PC-3 (cell line): Measurements from ENCODE around the gene ADGRG1. TPM values are rescaled to one million over a fixed set of nuclear protein-coding genes. Genes with fewer than 3 reads are reported as not detected.

Experiments
- ATAC-seq: fragments of 200-7000 bp; cut with Tn5 transposase; 2 replicates; pipeline ENCODE4 v1.9.1; 2020; ENCODE audit warnings: mild to moderate bottlenecking, moderate library complexity
- BruUV-seq: library from RNA; stranded (reverse); fragments of 400-500 nt; replicated peaks from 2 replicates; lab custom pipeline; 2021; lab: Mats Ljungman, UMichigan
- CTCF ChIA-PET: fragments of 300-600 bp; sonication (Branson Sonifier 250); formaldehyde crosslinking; loops from one replicate; lab custom pipeline; 2022; ENCODE audit warnings: antibody characterized with exemption; lab: Charles Lee
- POLR2A ChIA-PET: fragments of 300-600 bp; sonication (Branson Sonifier 250); formaldehyde crosslinking; loops from one replicate; lab custom pipeline; 2022; ENCODE audit warnings: antibody characterized with exemption; ENCODE audit not compliant: unreplicated experiment; lab: Charles Lee
- DNase-seq: peaks from one replicate; pipeline ENCODE4 v3.0.0-alpha.2; 2015
- H2AFZ ChIP-seq: fragments of 300-600 bp; sonication (generic); 2 replicates; pipeline ENCODE4 v1.6.0; 2016; ENCODE audit warnings: antibody characterized with exemption, low read length
- H3F3A ChIP-seq: fragments of 300-600 bp; sonication (generic); one replicate; pipeline ENCODE4 v1.6.0; 2017; ENCODE audit warnings: antibody characterized with exemption, low read length, control low read depth, mild to moderate bottlenecking; ENCODE audit not compliant: unreplicated experiment
- H3K27ac ChIP-seq: fragments of 300-600 bp; sonication (generic); 2 replicates; pipeline ENCODE4 v1.5.1; 2016; ENCODE audit warnings: mild to moderate bottlenecking, low read length
- H3K27me3 ChIP-seq: fragments of 300-600 bp; sonication (generic); 2 replicates; pipeline ENCODE4 v1.6.1; 2016; ENCODE audit warnings: low read length, mixed read lengths
- H3K36me3 ChIP-seq: fragments of 300-600 bp; sonication (generic); 2 replicates; pipeline ENCODE4 v1.6.1; 2016; ENCODE audit warnings: low read depth, mixed run types, low read length, mixed read lengths
- H3K4me1 ChIP-seq: fragments of 300-600 bp; sonication (generic); 2 replicates; pipeline ENCODE4 v1.5.1; 2016; ENCODE audit warnings: low read length; ENCODE audit not compliant: insufficient read depth
- H3K4me2 ChIP-seq: fragments of 300-600 bp; sonication (generic); 2 replicates; pipeline ENCODE4 v1.6.0; 2016; ENCODE audit warnings: low read length
- H3K4me3 ChIP-seq: fragments of 300-600 bp; sonication (generic); 2 replicates; pipeline ENCODE4 v1.5.1; 2016; ENCODE audit warnings: mild to moderate bottlenecking, low read length, mixed read lengths
- H3K79me2 ChIP-seq: fragments of 300-600 bp; sonication (generic); 2 replicates; pipeline ENCODE4 v1.6.1; 2017; ENCODE audit warnings: low read length, mixed read lengths
- H3K9ac ChIP-seq: fragments of 300-600 bp; sonication (generic); 2 replicates; pipeline ENCODE4 v1.6.0; 2016; ENCODE audit warnings: mild to moderate bottlenecking, low read length
- H3K9me2 ChIP-seq: fragments of 300-600 bp; sonication (generic); replicated peaks from 2 replicates; pipeline ENCODE4 v1.6.1; 2016; ENCODE audit warnings: mixed run types, low read length, mixed read lengths
- H3K9me3 ChIP-seq: fragments of 300-600 bp; sonication (generic); 2 replicates; pipeline ENCODE4 v1.6.1; 2016; ENCODE audit warnings: low read length, mixed read lengths
- H4K20me1 ChIP-seq: fragments of 300-600 bp; sonication (generic); 2 replicates; pipeline ENCODE4 v1.6.1; 2016; ENCODE audit warnings: low read length, mixed read lengths
- CTCF ChIP-seq: fragments of 300-600 bp; sonication (generic); conservative IDR thresholded peaks from 2 replicates; pipeline ENCODE4 v1.5.1; 2017; ENCODE audit warnings: antibody characterized with exemption, low read depth, mild to moderate bottlenecking, low read length
- EZH2 ChIP-seq: fragments of 300-600 bp; sonication (generic); IDR thresholded peaks from one replicate; pipeline ENCODE4 v1.6.1; 2017; ENCODE audit warnings: antibody characterized with exemption, mild to moderate bottlenecking, low read length; ENCODE audit not compliant: unreplicated experiment
- EZH2phosphoT487 ChIP-seq: fragments of 300-600 bp; sonication (generic); IDR thresholded peaks from 2 replicates; pipeline ENCODE4 v1.6.1; 2018; ENCODE audit warnings: mild to moderate bottlenecking, antibody characterized with exemption, low read length, borderline replicate concordance
- intact Hi-C: fragments of 100-400 bp; cut with micrococcal nuclease; formaldehyde crosslinking; loops from 2 replicates; pipeline ENCODE4 v1.9.0; 2023
- total RNA-seq: library from RNA; depleted of rRNA; stranded (reverse); fragments of >200 nt; gene quantifications from 2 replicates; pipeline ENCODE4 v1.2.3, GENCODE V29; 2014

The ADGRG1 gene
- total RNA-seq, 1 experiment from 2014 or later, result 33.7 TPM

GRCh38 chr16:57684626-57685358, 56.4 kb downstream of the ADGRG1 start:
- Histone ChIP-seq H3K4me2 (no peak overlapping the region), H3K36me3 (no peaks in the 10 kb centered on the region)
- CTCF ChIA-PET, result no interaction called here

DNA sequence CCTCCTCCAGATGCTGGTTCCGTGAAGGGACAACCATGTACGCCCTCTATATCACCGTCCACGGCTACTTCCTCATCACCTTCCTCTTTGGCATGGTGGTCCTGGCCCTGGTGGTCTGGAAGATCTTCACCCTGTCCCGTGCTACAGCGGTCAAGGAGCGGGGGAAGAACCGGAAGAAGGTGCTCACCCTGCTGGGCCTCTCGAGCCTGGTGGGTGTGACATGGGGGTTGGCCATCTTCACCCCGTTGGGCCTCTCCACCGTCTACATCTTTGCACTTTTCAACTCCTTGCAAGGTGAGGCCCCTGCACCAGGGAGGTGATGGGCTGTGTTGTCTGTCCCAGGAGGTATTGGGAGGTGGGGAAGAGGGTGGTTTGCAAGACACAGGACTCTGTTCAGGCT, 57.2 kb downstream of the ADGRG1 start:
- no peaks in the 10 kb centered on the region for H3F3A ChIP-seq
- H4K20me1 ChIP-seq, result no peaks in the 10 kb centered on the region
- ATAC-seq (no peak), DNase-seq (no peak)
- no peaks in the 10 kb centered on the region for H3K4me1 ChIP-seq
- no peaks in the 10 kb centered on the region for H3K36me3 ChIP-seq
- no TSS peak for BruUV-seq
- TF ChIP-seq CTCF (no peak), EZH2 (no peak), EZH2phosphoT487 (no peak)
- no peaks in the 10 kb centered on the region for H3K9me2 ChIP-seq
- H3K27me3 ChIP-seq, result no peaks in the 10 kb centered on the region
- H3K9me3 ChIP-seq, result no peaks in the 10 kb centered on the region
- H3K4me3 ChIP-seq, result no peak overlapping the region
- H3K79me2 ChIP-seq, result no peaks in the 10 kb centered on the region
- POLR2A ChIA-PET, result no interaction called here
- CTCF ChIA-PET, result no interaction called here
- intact Hi-C loops, result no loop called here
- no peak overlapping the region for H3K27ac ChIP-seq
- H3K9ac ChIP-seq, result no peak overlapping the region
- no peak overlapping the region for H3K4me2 ChIP-seq
- no peak overlapping the region for H2AFZ ChIP-seq

More at GRCh38 chr16:57684626-57685358, 56.4 kb downstream of the ADGRG1 start:
- no peak for TF ChIP-seq EZH2
- no peak for TF ChIP-seq EZH2phosphoT487
- TF ChIP-seq CTCF, result no peak
- Histone ChIP-seq H3K9me3 (no peaks in the 10 kb centered on the region), H3K9me2 (no peaks in the 10 kb centered on the region), H3K79me2 (no peaks in the 10 kb centered on the region), H3K4me3 (no peak overlapping the region), H3K9ac (no peak overlapping the region), H3K27ac (no peak overlapping the region), H3K4me1 (no peaks in the 10 kb centered on the region), H4K20me1 (no peaks in the 10 kb centered on the region), H3K27me3 (no peaks in the 10 kb centered on the region), H2AFZ (no peak overlapping the region), H3F3A (no peaks in the 10 kb centered on the region)
- ATAC-seq, result no peak
- no TSS peak for BruUV-seq
- intact Hi-C loops, result no loop called here
- POLR2A ChIA-PET, result no interaction called here
- DNase-seq, result no peak

GRCh38 chr16:57686577-57686976, 58.1 kb downstream of the ADGRG1 start:
- no TSS peak for BruUV-seq
- no peaks in the 10 kb centered on the region for H4K20me1 ChIP-seq
- no peaks in the 10 kb centered on the region for H3K36me3 ChIP-seq
- H3K4me1 ChIP-seq, result no peaks in the 10 kb centered on the region
- no peak overlapping the region for H3K9ac ChIP-seq
- no peak overlapping the region for H2AFZ ChIP-seq
- ChIA-PET CTCF (no interaction called here), POLR2A (no interaction called here)
- no peaks in the 10 kb centered on the region for H3F3A ChIP-seq
- intact Hi-C loops, result no loop called here
- H3K27ac ChIP-seq, result no peak overlapping the region
- no peaks in the 10 kb centered on the region for H3K9me2 ChIP-seq
- no peak overlapping the region for H3K4me2 ChIP-seq
- DNase-seq (no peak), ATAC-seq (no peak)
- no peaks in the 10 kb centered on the region for H3K27me3 ChIP-seq
- no peaks in the 10 kb centered on the region for H3K9me3 ChIP-seq
- no peak overlapping the region for H3K4me3 ChIP-seq
- TF ChIP-seq EZH2phosphoT487 (no peak), CTCF (no peak), EZH2 (no peak)
- H3K79me2 ChIP-seq, result no peaks in the 10 kb centered on the region
